OCI-LY1 (cell line): ENCODE data around the gene IL31RA.

ENCODE experiments used
- EZH2 ChIP-seq: fragments of 200-600 bp; sonication (generic), shearing (Covaris generic); IDR thresholded peaks from 2 replicates; pipeline ENCODE4 v1.8.0; 2017; ENCODE audit warnings: borderline replicate concordance, mixed run types, mild to moderate bottlenecking, antibody characterized with exemption, low read length, moderate library complexity, mixed read lengths
- TF ChIP-seq, protein P1 (sequence below): fragments of 200-600 bp; sonication (generic), shearing (Covaris generic); IDR thresholded peaks from 2 replicates; pipeline ENCODE4 v1.5.1; 2017; ENCODE audit warnings: mild to moderate bottlenecking, antibody characterized with exemption, low read length, moderate library complexity, mixed read lengths

DNA sequence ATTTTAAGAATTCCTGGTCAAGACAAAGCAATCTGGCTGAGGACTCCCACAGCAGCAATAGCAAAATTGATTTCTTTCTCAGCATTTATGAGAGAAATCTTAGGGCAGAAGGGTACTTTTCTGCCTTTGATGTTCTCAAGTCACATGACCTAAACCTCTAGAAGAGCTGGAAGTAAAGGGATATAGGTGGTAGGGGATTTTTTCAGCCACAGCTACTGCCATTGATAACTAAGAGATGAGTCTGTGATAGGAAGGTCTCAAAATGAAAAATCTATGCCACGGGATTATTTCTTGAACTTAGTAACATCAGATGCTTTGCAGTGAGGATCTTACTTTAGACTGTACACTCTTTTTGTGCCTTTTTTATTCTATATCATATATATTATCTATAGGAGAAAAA, 108.1 kb downstream of the IL31RA start:
- TF ChIP-seq, protein P1, sequence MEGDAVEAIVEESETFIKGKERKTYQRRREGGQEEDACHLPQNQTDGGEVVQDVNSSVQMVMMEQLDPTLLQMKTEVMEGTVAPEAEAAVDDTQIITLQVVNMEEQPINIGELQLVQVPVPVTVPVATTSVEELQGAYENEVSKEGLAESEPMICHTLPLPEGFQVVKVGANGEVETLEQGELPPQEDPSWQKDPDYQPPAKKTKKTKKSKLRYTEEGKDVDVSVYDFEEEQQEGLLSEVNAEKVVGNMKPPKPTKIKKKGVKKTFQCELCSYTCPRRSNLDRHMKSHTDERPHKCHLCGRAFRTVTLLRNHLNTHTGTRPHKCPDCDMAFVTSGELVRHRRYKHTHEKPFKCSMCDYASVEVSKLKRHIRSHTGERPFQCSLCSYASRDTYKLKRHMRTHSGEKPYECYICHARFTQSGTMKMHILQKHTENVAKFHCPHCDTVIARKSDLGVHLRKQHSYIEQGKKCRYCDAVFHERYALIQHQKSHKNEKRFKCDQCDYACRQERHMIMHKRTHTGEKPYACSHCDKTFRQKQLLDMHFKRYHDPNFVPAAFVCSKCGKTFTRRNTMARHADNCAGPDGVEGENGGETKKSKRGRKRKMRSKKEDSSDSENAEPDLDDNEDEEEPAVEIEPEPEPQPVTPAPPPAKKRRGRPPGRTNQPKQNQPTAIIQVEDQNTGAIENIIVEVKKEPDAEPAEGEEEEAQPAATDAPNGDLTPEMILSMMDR: no peak
- no peak for TF ChIP-seq EZH2
